MCF 10A (cell line): Measurements from ENCODE around the gene BUD31. TPM values are rescaled to one million over a fixed set of nuclear protein-coding genes. Genes with fewer than 3 reads are reported as not detected.

Experiments
- BruUV-seq: library from RNA; stranded (reverse); fragments of 400-500 nt; replicated peaks from 2 replicates; lab custom pipeline; 2021; lab: Mats Ljungman, UMichigan
- CTCF ChIA-PET: fragments of 300-600 bp; sonication (Branson Sonifier 250); formaldehyde crosslinking; extraction: SDS; loops from one replicate; lab custom pipeline; 2021; ENCODE audit warnings: antibody characterized with exemption, inconsistent platforms; lab: Yijun Ruan, JAX
- POLR2A ChIA-PET: fragments of 300-600, 350-650 bp; sonication (Branson Sonifier 250); formaldehyde crosslinking; extraction: SDS; loops from one replicate; lab custom pipeline; 2020; ENCODE audit warnings: antibody characterized with exemption, inconsistent platforms; lab: Yijun Ruan, JAX
- DNase-seq: peaks from one replicate; pipeline ENCODE4 v3.0.0-alpha.2; 2018; ENCODE audit not compliant: unreplicated experiment
- H3K27ac Mint-ChIP-seq: one replicate; pipeline ENCODE4 v1.8.0; 2022; ENCODE audit warnings: mild to moderate bottlenecking, low read depth, mixed read lengths; ENCODE audit not compliant: unreplicated experiment
- H3K27me3 Mint-ChIP-seq: one replicate; pipeline ENCODE4 v1.8.0; 2022; ENCODE audit warnings: mixed read lengths; ENCODE audit not compliant: insufficient read depth, unreplicated experiment
- H3K36me3 Mint-ChIP-seq: one replicate; pipeline ENCODE4 v1.8.0; 2022; ENCODE audit warnings: mild to moderate bottlenecking, moderate library complexity, mixed read lengths; ENCODE audit not compliant: insufficient read depth, unreplicated experiment
- H3K4me1 Mint-ChIP-seq: one replicate; pipeline ENCODE4 v1.8.0; 2022; ENCODE audit warnings: mixed read lengths; ENCODE audit not compliant: insufficient read depth, unreplicated experiment
- H3K4me3 Mint-ChIP-seq: one replicate; pipeline ENCODE4 v1.8.0; 2022; ENCODE audit warnings: mild to moderate bottlenecking, moderate library complexity, mixed read lengths; ENCODE audit not compliant: unreplicated experiment
- H3K9me3 Mint-ChIP-seq: one replicate; pipeline ENCODE4 v1.8.0; 2022; ENCODE audit warnings: mixed read lengths; ENCODE audit not compliant: unreplicated experiment
- intact Hi-C: fragments of 100-400 bp; cut with micrococcal nuclease; formaldehyde crosslinking; loops from 2 replicates; pipeline ENCODE4 v1.14.1; 2022
- total RNA-seq: library from RNA; stranded (reverse); gene quantifications from 2 replicates; pipeline ENCODE4 v1.2.3, GENCODE V29; 2022
- TF ChIP-seq, protein P1 (sequence below): fragments of 200-600 bp; IDR thresholded peaks from one replicate; pipeline ENCODE4 v1.8.0; 2022; ENCODE audit warnings: antibody characterized with exemption, mild to moderate bottlenecking; ENCODE audit not compliant: unreplicated experiment

BUD31 gene
- total RNA-seq, 1 experiment from 2014 or later: 224 TPM

GRCh38 chr7:99420986-99421385 is 12.2 kb downstream of the BUD31 start:
- Mint-ChIP-seq H3K27me3 (no peaks in the 10 kb centered on the region), H3K36me3 (peaks cover 76% of the 10 kb centered on the region), H3K4me3 (no peak overlapping the region), H3K27ac (no peak overlapping the region), H3K9me3 (no peaks in the 10 kb centered on the region), H3K4me1 (peaks cover 3% of the 10 kb centered on the region)
- ChIA-PET POLR2A (interaction anchor here (2.6 kb wide), 1 partner anchor 12 kb away, joined by 15 read pairs; the partner anchor contains the start of genes BUD31 and PDAP1), CTCF (interaction anchor here (0.6 to 1.6 kb wide), 3 partner anchors 13 to 72 kb away, joined by 3 read pairs; no protein-coding TSS in a partner anchor)
- intact Hi-C loops: no loop called here
- no peak for DNase-seq
- TF ChIP-seq, protein P1, sequence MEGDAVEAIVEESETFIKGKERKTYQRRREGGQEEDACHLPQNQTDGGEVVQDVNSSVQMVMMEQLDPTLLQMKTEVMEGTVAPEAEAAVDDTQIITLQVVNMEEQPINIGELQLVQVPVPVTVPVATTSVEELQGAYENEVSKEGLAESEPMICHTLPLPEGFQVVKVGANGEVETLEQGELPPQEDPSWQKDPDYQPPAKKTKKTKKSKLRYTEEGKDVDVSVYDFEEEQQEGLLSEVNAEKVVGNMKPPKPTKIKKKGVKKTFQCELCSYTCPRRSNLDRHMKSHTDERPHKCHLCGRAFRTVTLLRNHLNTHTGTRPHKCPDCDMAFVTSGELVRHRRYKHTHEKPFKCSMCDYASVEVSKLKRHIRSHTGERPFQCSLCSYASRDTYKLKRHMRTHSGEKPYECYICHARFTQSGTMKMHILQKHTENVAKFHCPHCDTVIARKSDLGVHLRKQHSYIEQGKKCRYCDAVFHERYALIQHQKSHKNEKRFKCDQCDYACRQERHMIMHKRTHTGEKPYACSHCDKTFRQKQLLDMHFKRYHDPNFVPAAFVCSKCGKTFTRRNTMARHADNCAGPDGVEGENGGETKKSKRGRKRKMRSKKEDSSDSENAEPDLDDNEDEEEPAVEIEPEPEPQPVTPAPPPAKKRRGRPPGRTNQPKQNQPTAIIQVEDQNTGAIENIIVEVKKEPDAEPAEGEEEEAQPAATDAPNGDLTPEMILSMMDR: no peak
- no TSS peak for BruUV-seq

- Mint-ChIP-seq H3K27ac (no peak overlapping the region), H3K9me3 (no peaks in the 10 kb centered on the region), H3K4me3 (no peak overlapping the region), H3K4me1 (no peaks in the 10 kb centered on the region), H3K36me3 (peaks cover 64% of the 10 kb centered on the region), H3K27me3 (no peaks in the 10 kb centered on the region)
- TF ChIP-seq, protein P1: no peak
- ChIA-PET POLR2A (interaction anchor here (1.6 kb wide), 1 partner anchor 13 kb away, joined by 8 read pairs; the partner anchor contains the start of genes BUD31 and PDAP1), CTCF (interaction anchor here (1.6 kb wide), 1 partner anchor 12 kb away, joined by 3 read pairs; no protein-coding TSS in a partner anchor)
- intact Hi-C loops: no loop called here
- no TSS peak for BruUV-seq
- DNase-seq: no peak
Observed at GRCh38 chr7:99422186-99422585, 13.4 kb downstream of the BUD31 start.

- ChIA-PET CTCF (interaction anchor here (1.6 kb wide), 1 partner anchor 11 kb away, joined by 3 read pairs; no protein-coding TSS in a partner anchor), POLR2A (interaction anchor here (1.6 kb wide), 1 partner anchor 13 kb away, joined by 8 read pairs; the partner anchor contains the start of genes BUD31 and PDAP1)
- TF ChIP-seq, protein P1: no peak
- Mint-ChIP-seq H3K27me3 (no peaks in the 10 kb centered on the region), H3K9me3 (no peaks in the 10 kb centered on the region), H3K4me1 (no peaks in the 10 kb centered on the region), H3K36me3 (peaks cover 60% of the 10 kb centered on the region), H3K4me3 (no peak overlapping the region), H3K27ac (no peak overlapping the region)
- intact Hi-C loops: no loop called here
- DNase-seq: no peak
- no TSS peak for BruUV-seq
Observed at GRCh38 chr7:99422625-99423024, 13.9 kb downstream of the BUD31 start.

GRCh38 chr7:99424932-99425730 is 16.4 kb downstream of the BUD31 start:
- no peaks in the 10 kb centered on the region for H3K4me1 Mint-ChIP-seq
- no TSS peak for BruUV-seq
- CTCF ChIA-PET: interaction anchor here (0.6 to 0.7 kb wide), 3 partner anchors 9 to 61 kb away, joined by 3 read pairs; no protein-coding TSS in a partner anchor
- no peaks in the 10 kb centered on the region for H3K27me3 Mint-ChIP-seq
- H3K9me3 Mint-ChIP-seq: no peaks in the 10 kb centered on the region
- no peak overlapping the region for H3K4me3 Mint-ChIP-seq
- TF ChIP-seq, protein P1: no peak
- POLR2A ChIA-PET: interaction anchor here (0.8 kb wide), 1 partner anchor 16 kb away, joined by 3 read pairs; the partner anchor contains the start of genes BUD31 and PDAP1
- no peak for DNase-seq
- H3K36me3 Mint-ChIP-seq: peaks cover 52% of the 10 kb centered on the region
- intact Hi-C loops: no loop called here
- H3K27ac Mint-ChIP-seq: no peak overlapping the region
